ENCODE results near the gene GPR137B.
A peak's percentile ranks its signal among the peaks of the same experiment; 100 is the strongest.

The GPR137B gene

GRCh38 chr1:236137285-236137852 is 5.0 kb upstream of the GPR137B start:
- no peak for TF ChIP-seq CTCF (IDR thresholded peaks at IDR 0.05; ENCODE audit: control insufficient read depth, extremely low read depth, insufficient read depth)
- no peak overlapping the region for H3K4me3 ChIP-seq (ENCODE audit: low read depth, low read length)
- no peak for DNase-seq (ENCODE audit: low read depth)

GRCh38 chr1:236139495-236139894 is 2.8 kb upstream of the GPR137B start:
- no peak for TF ChIP-seq CTCF (IDR thresholded peaks at IDR 0.05; ENCODE audit: control insufficient read depth, extremely low read depth, insufficient read depth)
- DNase-seq (ENCODE audit: low read depth) = no peak

GRCh38 chr1:236140705-236141446 is 1.5 kb upstream of the GPR137B start:
- H3K4me3 ChIP-seq (ENCODE audit: low read depth, low read length) = peak overlapping the region; percentile 63
- DNase-seq (ENCODE audit: low read depth) = no peak
- TF ChIP-seq CTCF (IDR thresholded peaks at IDR 0.05; ENCODE audit: control insufficient read depth, extremely low read depth, insufficient read depth) = no peak

More at GRCh38 chr1:236139495-236139894, 2.8 kb upstream of the GPR137B start:
- H3K4me3 ChIP-seq (ENCODE audit: low read depth, low read length) = no peak overlapping the region

GRCh38 chr1:236141447-236142252 is 689 bp upstream of the GPR137B start:
- TF ChIP-seq CTCF (IDR thresholded peaks at IDR 0.05; ENCODE audit: control insufficient read depth, extremely low read depth, insufficient read depth) = no peak
- DNase-seq (ENCODE audit: low read depth) = no peak
- peak overlapping the region; percentile 63 for H3K4me3 ChIP-seq (ENCODE audit: low read depth, low read length)

GRCh38 chr1:236143104-236143948 is 987 bp downstream of the GPR137B start:
- no peak for TF ChIP-seq CTCF (IDR thresholded peaks at IDR 0.05; ENCODE audit: control insufficient read depth, extremely low read depth, insufficient read depth)
- peak overlapping the region; percentile 63 for H3K4me3 ChIP-seq (ENCODE audit: low read depth, low read length)
- no peak for DNase-seq (ENCODE audit: low read depth)

- H3K4me3 ChIP-seq (ENCODE audit: low read depth, low read length) = 0 out of 2 replicates have a peak overlapping the region, but pooled peaks have one; percentile 10
- DNase-seq (ENCODE audit: low read depth) = no peak
- no peak for TF ChIP-seq CTCF (IDR thresholded peaks at IDR 0.05; ENCODE audit: control insufficient read depth, extremely low read depth, insufficient read depth)
Measured at GRCh38 chr1:236144033-236144432, 1.7 kb downstream of the GPR137B start.
